DOHH2 (cell line): ENCODE data around the gene ENC1.

ENCODE experiments used
- H3F3A ChIP-seq: fragments of 200-600 bp; sonication (generic), shearing (Covaris generic); 2 replicates; pipeline ENCODE4 v1.6.0; 2016; ENCODE audit warnings: antibody characterized with exemption, mild to moderate bottlenecking; ENCODE audit not compliant: control insufficient read depth, insufficient read depth
- H3K27ac ChIP-seq: fragments of 200-600 bp; sonication (generic); 2 replicates; pipeline ENCODE4 v1.5.1; 2014; ENCODE audit warnings: low read depth, mild to moderate bottlenecking, low read length, moderate library complexity
- H3K27me3 ChIP-seq: fragments of 200-600 bp; sonication (generic); 2 replicates; pipeline ENCODE4 v1.6.1; 2014; ENCODE audit warnings: mild to moderate bottlenecking, low read length, mixed read lengths; ENCODE audit not compliant: control insufficient read depth
- H3K36me3 ChIP-seq: fragments of 200-600 bp; sonication (generic); 2 replicates; pipeline ENCODE4 v1.6.1; 2014; ENCODE audit warnings: mild to moderate bottlenecking, low read length, moderate library complexity, mixed read lengths; ENCODE audit not compliant: control insufficient read depth
- H3K4me1 ChIP-seq: fragments of 200-600 bp; sonication (generic); 2 replicates; pipeline ENCODE4 v1.6.1; 2014; ENCODE audit warnings: mild to moderate bottlenecking, low read length, mixed read lengths; ENCODE audit not compliant: control insufficient read depth
- H3K4me2 ChIP-seq: fragments of 200-600 bp; sonication (generic); 2 replicates; pipeline ENCODE4 v1.6.0; 2014; ENCODE audit warnings: mild to moderate bottlenecking, low read length, moderate library complexity
- H3K4me3 ChIP-seq: fragments of 200-600 bp; sonication (generic); 2 replicates; pipeline ENCODE4 v1.5.1; 2014; ENCODE audit warnings: mild to moderate bottlenecking, low read length, mixed read lengths
- H3K79me2 ChIP-seq: fragments of 200-600 bp; sonication (generic); 2 replicates; pipeline ENCODE4 v1.6.1; 2014; ENCODE audit warnings: mild to moderate bottlenecking, low read length, mixed read lengths; ENCODE audit not compliant: control insufficient read depth
- H3K9me2 ChIP-seq: fragments of 200-600 bp; sonication (generic); replicated peaks from 2 replicates; pipeline ENCODE4 v1.6.1; 2014; ENCODE audit warnings: mild to moderate bottlenecking, low read length, mixed read lengths; ENCODE audit not compliant: control insufficient read depth
- H3K9me3 ChIP-seq: fragments of 200-600 bp; sonication (generic); 2 replicates; pipeline ENCODE4 v1.6.1; 2014; ENCODE audit warnings: antibody characterized with exemption, low read length, mixed read lengths; ENCODE audit not compliant: control insufficient read depth, insufficient read depth
- H4K20me1 ChIP-seq: fragments of 200-600 bp; sonication (generic); 2 replicates; pipeline ENCODE4 v1.6.0; 2014; ENCODE audit warnings: low read depth, mild to moderate bottlenecking, antibody characterized with exemption, low read length, moderate library complexity; ENCODE audit not compliant: control insufficient read depth, insufficient read depth
- EZH2phosphoT487 ChIP-seq: fragments of 200-600 bp; sonication (generic); IDR thresholded peaks from 2 replicates; pipeline ENCODE4 v1.6.1; 2017; ENCODE audit warnings: borderline replicate concordance, mild to moderate bottlenecking, antibody characterized with exemption, low read length, moderate library complexity, mixed read lengths
- TF ChIP-seq, protein P1 (sequence below): fragments of 200-600 bp; sonication (generic); IDR thresholded peaks from one replicate; pipeline ENCODE4 v1.5.1; 2014; ENCODE audit warnings: antibody characterized with exemption, mild to moderate bottlenecking, low read depth, low read length; ENCODE audit not compliant: poor library complexity, severe bottlenecking

ENC1 gene

DNA sequence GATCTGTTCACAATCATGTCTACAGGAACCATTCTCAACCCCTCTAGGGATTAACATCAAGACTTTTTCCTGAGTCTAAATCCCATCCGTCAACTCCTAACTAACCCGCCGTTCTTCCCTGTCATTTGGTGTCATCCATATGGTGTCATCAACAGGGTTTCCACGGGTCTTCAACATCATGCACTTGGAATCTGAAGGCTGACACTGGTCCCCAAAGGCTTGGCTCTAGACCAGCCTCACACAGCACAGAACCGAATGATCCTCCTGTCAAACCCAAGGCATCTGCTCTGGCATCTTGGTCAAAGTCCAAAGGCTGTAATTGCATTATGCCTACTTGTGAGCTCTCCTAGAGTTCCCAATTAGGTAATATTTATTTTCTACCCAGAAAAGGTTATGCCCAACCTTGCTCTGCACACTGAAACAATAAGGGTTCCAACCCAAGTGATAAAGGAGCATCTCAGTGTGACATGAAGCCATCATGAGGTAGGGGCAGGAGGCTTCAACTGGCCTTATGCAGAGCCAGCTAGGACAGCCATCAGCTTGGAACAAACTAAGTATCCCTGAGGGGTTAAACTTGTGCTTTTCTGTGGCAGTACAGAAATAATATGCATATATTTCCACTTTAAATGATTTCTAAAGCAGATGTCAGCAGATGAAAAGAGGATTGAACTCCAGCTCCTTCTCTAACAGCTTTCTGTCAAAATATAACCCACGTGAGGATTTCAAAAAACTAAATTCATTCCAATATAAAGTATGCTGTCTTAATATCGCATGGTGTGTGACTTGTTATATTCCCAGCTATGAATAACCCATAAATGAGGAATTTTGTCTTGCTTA lies 13.9 kb downstream of the ENC1 start:
- Histone ChIP-seq H3K27me3 (peaks cover 4% of the 10 kb centered on the region; the same call in 1 of the 2 replicates), H3K4me3 (no peak overlapping the region), H3K9me3 (no peaks in the 10 kb centered on the region), H3K36me3 (no peaks in the 10 kb centered on the region), H4K20me1 (no peaks in the 10 kb centered on the region), H3K27ac (no peak overlapping the region), H3K9me2 (no peaks in the 10 kb centered on the region), H3K4me1 (peaks cover 6% of the 10 kb centered on the region), H3F3A (no peaks in the 10 kb centered on the region), H3K4me2 (no peak overlapping the region), H3K79me2 (no peaks in the 10 kb centered on the region)
- no peak for TF ChIP-seq EZH2phosphoT487
- TF ChIP-seq, protein P1, sequence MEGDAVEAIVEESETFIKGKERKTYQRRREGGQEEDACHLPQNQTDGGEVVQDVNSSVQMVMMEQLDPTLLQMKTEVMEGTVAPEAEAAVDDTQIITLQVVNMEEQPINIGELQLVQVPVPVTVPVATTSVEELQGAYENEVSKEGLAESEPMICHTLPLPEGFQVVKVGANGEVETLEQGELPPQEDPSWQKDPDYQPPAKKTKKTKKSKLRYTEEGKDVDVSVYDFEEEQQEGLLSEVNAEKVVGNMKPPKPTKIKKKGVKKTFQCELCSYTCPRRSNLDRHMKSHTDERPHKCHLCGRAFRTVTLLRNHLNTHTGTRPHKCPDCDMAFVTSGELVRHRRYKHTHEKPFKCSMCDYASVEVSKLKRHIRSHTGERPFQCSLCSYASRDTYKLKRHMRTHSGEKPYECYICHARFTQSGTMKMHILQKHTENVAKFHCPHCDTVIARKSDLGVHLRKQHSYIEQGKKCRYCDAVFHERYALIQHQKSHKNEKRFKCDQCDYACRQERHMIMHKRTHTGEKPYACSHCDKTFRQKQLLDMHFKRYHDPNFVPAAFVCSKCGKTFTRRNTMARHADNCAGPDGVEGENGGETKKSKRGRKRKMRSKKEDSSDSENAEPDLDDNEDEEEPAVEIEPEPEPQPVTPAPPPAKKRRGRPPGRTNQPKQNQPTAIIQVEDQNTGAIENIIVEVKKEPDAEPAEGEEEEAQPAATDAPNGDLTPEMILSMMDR: no peak

DNA sequence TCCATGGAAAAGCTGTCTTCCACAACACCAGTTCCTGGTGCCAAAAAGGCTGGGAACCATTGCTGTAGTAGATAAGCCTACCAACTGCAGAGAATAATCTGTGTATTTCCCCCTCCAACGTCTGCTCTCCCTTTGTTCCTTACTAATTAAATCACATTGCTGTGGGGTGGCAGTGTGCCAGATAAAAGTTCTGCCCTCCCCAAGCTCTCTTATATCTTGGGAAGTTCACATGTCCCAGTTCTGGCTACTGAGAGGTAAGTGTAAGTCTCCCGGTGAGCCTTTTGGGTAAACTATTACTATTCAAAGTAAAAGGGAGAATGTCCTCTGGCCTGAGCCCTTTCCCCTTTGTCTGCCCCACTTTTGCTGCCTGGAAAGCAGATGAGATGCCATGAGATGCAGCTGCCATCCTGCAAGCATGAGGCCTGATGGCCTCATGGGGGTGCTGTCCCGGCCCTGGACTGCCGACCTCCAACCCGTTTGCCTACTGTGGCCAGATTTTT lies 14.7 kb downstream of the ENC1 start:
- H3F3A ChIP-seq: no peaks in the 10 kb centered on the region
- TF ChIP-seq EZH2phosphoT487: no peak
- TF ChIP-seq, protein P1: no peak
- H3K79me2 ChIP-seq: no peaks in the 10 kb centered on the region
- no peaks in the 10 kb centered on the region for H3K9me2 ChIP-seq
- no peaks in the 10 kb centered on the region for H3K36me3 ChIP-seq
- no peaks in the 10 kb centered on the region for H3K9me3 ChIP-seq
- H4K20me1 ChIP-seq: no peaks in the 10 kb centered on the region
- H3K27me3 ChIP-seq: peaks cover 4% of the 10 kb centered on the region; the same call in 1 of the 2 replicates
- no peaks in the 10 kb centered on the region for H3K4me1 ChIP-seq
- no peak overlapping the region for H3K4me2 ChIP-seq
- no peak overlapping the region for H3K4me3 ChIP-seq
- no peak overlapping the region for H3K27ac ChIP-seq

DNA sequence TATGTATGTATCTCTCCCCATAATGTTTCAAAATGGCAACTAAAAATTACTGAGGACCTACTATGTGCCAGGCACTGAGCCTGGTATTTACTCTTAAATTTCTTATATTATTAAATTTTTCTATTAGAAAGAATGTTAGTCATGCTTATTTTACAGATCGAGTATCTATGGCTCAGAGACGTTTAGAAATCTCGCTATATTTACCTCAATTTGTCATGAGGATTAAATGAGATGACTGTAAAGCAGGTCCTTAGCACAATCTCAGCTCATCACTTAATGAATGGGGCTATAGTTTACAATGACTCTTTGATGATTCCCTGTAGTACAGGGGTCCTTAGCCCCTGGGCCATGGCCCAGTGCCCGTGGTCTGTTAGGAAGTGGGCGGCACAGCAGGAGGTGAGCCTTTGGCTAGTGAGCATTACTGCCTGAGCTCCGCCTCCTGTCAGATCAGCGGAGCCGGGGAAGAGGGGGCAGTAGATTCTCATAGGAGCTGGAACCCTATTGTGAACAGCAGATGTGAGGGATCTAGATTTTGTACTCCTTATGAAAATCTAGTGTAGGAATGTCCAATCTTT lies 15.5 kb downstream of the ENC1 start:
- Histone ChIP-seq H3K9me2 (no peaks in the 10 kb centered on the region), H3K4me2 (no peak overlapping the region), H3K27me3 (peaks cover 4% of the 10 kb centered on the region; the same call in 1 of the 2 replicates), H4K20me1 (no peaks in the 10 kb centered on the region), H3K4me1 (no peaks in the 10 kb centered on the region), H3K36me3 (no peaks in the 10 kb centered on the region), H3K79me2 (no peaks in the 10 kb centered on the region), H3F3A (no peaks in the 10 kb centered on the region), H3K27ac (no peak overlapping the region), H3K4me3 (no peak overlapping the region), H3K9me3 (no peaks in the 10 kb centered on the region)
- TF ChIP-seq, protein P1: no peak
- no peak for TF ChIP-seq EZH2phosphoT487
